ENCODE measurements around the gene STMN3.

The STMN3 gene

DNA sequence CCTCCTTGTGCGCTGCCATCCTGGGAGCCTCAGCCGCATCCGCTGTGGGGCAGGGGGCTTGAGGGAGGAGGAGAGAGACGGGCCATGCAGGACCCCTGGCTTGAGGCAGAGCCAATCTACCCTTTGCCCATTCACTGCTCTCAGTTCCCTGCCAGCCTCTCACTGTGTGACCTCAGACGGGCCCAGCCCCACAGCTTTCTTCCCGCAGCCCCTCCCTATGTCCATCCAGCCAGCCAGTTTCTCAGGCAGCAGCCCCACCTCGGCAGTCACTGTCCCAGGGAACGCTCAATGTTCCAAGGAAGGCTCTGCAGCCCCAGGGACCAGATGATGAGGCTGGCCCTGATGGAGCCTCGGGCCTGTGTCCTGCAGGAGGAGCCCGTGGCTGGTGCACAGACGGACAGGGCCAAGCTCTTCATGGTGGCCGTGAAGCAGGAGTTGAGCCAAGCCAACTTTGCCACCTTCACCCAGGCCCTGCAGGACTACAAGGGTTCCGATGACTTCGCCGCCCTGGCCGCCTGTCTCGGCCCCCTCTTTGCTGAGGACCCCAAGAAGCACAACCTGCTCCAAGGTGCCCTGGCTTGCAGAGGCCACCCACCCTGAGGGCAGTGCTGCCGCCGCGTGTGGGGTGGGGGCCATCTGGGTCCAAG is 39.3 kb upstream of the STMN3 start:
- no peak for DNase-seq (ENCODE audit: low read depth)

DNA sequence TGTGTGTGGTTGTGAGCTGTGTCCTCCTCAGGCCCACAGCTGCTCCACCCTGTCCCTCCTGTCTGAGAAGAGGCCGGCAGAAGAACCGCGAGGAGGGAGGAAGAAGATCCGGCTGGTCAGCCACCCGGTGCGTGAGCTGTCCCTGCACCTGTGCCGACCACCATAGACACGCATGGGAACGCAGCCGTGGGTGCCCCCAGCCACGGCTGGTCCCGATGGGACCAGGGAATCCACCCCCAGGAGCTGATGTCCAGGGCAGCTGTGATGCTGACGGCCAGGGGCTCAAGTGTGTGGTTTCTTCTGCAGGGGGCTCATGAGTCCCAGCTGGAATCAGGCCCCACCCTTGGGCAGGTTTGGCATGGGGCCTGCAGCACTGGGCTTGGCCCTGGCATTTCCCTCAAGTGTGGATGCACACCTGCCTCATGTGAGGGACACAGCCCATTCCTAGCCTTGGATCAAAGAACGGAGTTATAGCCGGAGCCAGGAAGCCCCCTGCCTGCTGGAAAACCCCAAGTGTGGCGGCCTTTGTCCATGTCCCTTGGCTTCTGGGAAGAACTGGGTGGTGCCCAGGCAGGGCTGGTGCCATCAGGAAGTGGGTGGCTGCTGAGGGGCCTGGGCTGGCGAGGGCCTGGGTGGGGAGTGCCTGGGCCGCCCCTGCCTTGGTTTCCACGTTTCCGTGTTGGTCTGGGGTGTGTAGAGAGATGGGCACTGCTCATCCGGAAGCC is 38.6 kb upstream of the STMN3 start:
- DNase-seq (ENCODE audit: low read depth), result no peak

DNA sequence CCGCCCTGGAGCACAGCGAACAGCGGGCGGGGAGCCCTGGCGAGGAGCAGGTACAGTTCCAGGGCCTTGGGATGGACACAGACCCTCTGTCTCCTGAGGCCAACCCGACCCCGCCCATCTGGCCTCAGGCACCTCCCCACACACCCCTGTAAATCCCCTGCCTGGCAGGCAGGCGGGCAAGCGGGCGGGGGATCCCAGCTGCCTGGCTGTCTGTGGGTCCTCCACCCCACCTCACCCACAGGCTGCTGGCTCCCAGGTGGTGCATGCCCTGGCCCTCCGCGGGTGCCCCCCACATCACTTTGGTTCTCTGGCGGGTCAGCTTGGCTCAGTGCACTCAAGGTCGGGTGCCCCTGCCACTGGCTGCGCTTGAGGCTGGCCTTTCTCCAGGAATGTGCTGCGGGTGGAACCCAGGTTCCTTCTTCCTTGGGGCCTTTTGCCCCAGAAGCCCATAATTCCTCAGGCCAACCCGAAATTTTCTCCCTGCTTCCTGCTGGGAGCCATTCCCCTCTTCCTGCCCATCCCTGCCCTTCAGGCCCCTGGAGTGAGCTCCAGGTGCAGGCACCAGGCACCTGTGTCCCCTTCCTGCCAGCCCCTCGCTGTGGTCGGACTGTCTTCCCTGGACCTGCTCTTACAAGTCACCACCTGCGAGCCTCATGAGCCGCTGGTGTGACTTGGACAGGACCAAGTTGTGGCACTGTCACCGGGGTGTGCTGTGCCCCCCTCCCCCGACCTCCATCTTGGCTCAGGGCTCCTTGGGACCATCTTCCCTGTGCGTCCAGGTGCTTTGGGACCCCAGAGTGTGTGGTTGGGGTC is 37.9 kb upstream of the STMN3 start:
- no peak for DNase-seq (ENCODE audit: low read depth)

DNA sequence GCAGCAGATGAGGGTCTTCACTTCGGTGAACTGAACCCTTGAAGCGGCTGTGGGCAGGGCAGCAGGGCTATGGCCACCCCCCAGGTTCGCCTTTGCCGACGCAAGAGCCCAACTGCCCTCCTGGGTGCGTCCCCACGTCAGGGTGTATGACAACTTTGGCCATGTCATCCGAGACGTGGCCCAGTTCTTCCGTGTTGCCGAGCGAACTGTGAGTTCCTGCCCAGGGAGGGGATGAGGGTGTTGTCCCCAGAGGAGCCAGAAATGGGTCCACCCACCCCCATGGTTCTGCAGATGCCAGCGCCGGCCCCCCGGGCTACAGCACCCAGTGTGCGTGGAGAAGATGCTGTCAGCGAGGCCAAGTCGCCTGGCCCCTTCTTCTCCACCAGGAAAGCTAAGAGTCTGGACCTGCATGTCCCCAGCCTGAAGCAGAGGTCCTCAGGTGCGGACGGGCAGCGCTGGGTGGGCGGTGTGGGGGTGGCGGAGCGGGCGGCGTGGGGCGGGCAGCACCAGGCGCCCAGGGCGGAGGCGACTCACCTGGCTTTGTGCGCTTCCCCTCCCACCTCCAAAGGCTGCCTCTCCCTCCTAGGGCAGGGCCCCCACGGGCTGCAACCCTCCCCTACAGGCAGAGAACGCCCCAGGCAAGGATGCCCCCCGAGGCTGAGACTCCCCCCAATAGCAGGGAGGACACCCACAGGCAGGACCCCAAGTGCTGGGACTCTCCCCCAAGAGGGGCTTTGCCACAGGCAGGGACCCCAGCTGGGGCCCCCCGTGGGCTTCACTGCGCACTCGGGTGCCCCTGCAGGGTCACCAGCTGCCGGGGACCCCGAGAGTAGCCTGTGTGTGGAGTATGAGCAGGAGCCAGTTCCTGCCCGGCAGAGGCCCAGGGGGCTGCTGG is 37.0 kb upstream of the STMN3 start:
- no peak for DNase-seq (ENCODE audit: low read depth)

DNA sequence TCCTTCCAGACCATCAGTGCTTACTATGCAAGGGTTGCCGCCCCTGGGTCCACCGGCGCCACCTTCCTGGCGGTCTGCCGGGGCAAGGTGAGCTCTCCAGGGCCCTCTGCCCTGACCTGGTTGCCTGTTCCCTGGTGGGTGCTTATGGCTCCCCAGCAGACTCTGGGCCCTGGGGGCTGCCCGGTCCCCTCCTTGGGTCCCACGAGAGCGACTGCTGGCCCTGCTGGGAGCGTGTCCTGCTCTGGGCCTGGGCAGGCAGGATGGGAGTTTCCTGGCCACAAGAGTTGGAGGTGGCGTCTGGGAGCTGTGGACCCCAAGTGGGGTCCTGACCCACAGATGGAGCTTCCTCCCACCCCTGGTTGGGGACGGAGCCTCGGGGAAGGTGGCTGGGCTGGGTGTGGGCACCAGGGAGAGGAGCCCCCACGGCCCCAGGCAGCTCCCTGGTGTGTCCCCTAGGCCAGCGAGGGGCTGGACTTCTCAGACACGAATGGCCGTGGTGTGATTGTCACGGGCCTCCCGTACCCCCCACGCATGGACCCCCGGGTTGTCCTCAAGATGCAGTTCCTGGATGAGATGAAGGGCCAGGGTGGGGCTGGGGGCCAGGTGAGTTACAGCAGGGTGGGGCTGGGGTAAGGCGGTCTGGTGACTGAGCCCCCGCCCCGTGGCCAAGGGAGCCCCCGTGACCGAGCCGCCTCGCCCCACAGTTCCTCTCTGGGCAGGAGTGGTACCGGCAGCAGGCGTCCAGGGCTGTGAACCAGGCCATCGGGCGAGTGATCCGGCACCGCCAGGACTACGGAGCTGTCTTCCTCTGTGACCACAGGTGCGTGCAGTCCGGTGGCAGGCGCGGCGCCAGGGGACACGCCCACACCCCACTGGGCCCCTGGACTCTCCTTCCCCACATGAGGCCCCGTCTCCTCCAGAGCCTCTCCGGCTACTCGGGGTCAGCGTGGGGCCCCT is 36.1 kb upstream of the STMN3 start:
- DNase-seq (ENCODE audit: low read depth), result no peak

DNA sequence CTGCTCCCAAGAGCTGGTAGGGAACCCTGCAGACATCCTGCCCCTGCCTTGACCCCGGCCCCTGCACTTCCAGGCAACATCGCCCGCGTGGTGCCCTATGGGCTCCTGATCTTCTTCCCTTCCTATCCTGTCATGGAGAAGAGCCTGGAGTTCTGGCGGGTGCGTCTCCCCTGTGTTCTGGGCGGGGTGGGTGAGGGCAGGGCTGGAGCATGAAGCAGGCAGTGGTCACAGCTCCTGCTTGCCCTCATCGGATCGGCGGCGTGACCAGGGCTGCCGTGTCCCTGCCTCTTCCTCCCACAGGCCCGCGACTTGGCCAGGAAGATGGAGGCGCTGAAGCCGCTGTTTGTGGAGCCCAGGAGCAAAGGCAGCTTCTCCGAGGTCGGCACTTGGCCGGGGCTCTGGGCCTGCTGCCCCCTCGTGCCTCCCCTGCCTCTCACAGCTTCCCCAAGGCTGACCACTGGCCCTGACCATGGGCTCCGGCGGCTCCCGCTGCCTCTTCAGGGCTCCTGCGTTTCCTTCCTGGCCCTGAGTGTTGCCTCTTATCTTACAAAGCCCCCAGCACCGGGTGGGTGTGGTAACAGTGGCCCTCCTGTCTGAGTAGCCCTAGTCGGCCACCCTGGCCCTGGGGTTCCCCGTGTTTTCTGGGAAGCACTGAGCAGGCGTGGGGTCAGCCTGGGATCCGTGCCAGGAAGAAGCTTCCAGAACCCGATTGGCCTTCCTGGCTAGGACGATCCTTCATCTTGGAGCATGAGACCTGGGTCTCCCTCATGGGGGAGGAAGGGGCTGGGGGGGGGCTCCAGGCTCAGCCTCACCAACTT is 35.2 kb upstream of the STMN3 start:
- no peak for DNase-seq (ENCODE audit: low read depth)

DNA sequence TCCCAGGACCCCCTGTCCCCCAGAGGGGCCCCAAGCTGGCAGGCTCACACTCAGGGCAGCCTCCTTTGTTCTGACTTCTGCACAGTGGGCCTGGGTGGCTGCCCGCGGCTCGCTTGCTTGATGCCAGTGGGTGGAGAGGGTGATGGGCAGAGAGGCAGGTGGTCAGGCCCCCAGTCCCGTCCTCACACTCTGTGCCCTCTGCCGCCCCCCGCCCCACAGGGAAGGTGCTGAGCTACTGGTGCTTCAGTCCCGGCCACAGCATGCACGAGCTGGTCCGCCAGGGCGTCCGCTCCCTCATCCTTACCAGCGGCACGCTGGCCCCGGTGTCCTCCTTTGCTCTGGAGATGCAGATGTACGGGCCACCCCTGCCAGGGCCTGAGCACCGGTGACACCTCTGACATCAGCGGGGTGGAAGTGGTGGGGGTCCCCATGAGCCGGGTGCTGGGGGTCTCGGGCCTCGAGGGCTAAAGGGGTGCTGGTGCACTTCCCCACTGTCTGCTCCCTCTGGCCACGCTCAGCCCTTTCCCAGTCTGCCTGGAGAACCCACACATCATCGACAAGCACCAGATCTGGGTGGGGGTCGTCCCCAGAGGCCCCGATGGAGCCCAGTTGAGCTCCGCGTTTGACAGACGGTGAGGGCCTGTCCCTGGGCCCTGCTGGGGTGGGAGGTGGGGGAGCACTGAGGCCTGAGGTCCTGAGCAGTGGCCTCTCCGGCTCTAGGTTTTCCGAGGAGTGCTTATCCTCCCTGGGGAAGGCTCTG is 34.4 kb upstream of the STMN3 start:
- DNase-seq (ENCODE audit: low read depth), result no peak

DNA sequence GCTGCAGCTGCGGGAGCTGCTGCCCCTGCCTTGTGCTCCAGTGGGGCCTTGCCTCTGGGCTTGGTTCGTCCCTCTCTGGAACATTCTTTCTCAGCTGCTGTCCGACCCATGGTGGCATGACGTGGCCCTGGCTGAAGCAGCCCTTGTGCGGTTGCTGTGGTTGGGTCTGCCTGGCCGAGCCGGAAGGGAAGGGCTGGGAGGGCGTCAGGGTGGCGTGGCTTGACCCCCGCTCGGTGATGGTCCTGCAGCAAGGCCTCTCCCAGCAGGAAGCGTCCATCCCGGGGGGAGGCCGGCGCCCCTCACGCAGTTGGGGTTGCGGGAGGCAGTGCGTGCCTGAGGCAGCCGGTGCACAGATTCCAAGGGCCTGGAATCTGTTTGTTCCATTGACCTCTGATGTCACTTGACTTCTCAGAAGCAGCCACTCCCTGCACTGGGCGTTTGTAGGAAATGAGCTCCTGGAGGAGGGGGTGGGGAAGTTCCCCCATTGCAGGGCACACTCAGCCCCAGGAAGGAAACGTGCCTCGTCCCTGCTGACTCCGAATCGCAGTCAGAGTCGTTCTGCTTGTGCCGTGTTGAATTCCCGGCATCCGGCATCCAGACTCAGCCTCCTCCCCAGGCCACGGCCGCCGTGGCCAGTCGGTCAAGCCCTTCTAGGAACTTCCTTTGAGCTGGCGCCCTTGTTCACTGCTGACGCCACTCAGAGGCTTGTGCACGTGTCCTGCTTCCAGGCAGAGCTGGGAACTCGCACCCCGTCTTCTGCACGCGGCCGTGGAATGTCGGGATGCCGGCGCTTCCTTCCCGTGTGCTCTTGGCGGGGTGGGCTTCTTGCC is 33.5 kb upstream of the STMN3 start:
- no peak for DNase-seq (ENCODE audit: low read depth)

DNA sequence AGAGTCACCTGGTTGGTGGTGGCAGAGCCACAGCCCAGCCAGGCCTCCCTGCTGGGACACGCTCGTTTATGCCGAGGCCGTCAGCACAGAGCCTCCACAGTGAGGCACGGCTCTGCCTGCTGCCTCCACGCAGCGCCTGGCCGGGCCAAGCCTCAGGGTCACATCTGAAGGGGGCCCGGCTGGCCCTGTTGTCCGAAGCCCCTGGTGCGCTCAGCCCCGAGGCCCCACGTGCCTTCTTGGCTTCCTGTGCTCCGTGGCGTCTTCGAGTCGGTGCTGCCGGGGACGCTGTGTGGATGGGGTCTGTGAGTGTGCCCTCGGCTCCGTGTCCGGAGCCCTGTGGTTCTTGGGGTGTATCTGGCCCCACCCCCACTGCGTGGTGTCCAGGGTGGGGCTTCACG is 32.9 kb upstream of the STMN3 start:
- no peak for DNase-seq (ENCODE audit: low read depth)

DNA sequence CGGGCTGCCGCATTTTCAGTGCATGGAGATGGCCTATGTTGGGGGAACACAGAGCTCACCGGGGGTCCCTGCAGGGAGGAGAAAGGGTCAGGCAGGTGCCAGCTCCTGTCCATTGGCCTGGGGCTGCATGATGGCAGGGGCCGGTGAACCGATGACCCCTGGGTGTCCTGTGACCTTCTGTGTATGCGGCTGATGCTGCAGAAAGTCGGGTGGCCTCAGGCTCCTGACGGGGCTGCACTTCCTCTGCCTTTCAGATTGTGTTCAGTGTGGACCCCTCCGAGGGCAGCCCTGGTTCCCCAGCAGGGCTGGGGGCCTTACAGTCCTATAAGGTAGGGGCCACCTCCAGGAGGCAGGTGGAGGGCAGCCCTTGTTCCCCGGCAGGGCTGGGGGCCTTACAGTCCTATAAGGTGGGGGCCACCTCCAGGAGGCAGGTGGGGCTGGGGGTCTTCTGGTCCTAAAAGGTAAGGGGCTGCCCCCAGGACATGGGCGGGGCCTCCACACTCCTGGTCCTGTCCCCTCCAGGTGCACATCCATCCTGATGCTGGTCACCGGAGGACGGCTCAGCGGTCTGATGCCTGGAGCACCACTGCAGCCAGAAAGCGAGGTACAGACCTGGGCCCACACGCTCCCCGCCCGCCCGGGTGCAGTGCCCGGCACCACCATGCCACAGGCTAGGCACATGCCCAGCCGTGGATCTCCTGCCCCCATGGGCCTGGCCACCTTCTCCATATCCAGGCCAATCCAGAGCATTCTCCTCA is 32.2 kb upstream of the STMN3 start:
- no peak for DNase-seq (ENCODE audit: low read depth)

DNA sequence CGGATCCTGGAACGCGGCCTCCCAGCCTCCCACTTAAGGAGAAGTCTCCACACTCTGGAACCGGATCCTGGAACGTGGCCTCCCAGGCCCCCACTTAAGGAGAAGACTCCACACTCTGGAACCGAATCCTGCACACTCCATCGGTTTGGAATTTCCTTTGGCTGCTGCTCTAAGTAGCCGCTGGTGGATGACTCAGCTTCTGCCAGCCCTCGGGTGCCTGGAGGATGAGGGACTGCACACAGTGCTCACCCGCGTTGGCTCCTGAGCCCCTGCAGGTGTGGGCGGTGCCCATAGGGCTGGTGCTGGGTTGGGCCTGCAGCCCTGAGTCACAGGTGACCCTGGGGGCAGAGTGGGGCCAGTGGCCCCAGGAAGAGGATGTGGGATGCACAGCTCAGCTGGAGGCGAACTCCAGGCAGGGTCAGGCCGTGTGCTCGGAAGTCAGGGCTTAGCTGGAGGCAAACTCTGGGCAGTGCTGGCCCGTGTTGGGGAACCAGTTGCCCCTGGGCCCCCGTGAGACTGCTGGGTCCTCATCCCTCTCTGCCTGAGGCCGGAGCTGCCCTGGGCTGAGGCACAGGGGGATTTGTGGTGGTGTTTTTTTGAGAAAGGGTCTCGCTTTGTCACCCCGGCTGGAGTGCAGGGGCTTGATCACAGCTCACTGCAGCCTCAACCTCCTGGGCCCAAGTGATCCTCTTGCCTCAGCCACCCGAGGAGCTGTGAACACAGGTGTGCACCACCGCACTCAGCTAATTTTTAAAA is 29.3 kb upstream of the STMN3 start:
- DNase-seq (ENCODE audit: low read depth), result no peak

DNA sequence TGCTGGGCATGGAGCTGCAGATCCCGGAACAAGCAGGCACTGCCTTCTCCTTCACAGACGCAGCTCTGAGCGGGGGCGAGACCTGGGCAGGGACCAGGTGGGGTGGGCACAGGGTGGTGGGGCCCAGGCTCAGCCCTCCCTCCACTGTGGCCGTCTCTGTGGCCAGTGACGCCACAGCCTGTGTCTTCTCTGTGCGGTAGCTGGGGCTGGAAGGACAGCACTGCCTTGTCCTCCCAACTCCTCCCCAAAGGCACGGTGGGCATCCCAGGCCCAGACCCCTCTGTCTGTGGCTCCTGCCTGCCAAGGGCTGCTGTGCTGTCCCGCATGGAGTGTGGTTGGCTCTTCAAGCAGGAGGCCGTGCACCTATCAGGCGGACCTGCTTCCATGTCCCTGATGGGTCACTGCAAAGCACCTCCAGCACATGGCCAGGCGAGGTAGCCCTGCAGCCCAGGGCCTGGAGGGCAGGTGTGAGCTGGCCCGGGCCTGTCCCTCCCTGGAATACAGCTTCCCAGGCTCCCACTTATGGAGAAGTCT is 28.5 kb upstream of the STMN3 start:
- no peak for DNase-seq (ENCODE audit: low read depth)

DNA sequence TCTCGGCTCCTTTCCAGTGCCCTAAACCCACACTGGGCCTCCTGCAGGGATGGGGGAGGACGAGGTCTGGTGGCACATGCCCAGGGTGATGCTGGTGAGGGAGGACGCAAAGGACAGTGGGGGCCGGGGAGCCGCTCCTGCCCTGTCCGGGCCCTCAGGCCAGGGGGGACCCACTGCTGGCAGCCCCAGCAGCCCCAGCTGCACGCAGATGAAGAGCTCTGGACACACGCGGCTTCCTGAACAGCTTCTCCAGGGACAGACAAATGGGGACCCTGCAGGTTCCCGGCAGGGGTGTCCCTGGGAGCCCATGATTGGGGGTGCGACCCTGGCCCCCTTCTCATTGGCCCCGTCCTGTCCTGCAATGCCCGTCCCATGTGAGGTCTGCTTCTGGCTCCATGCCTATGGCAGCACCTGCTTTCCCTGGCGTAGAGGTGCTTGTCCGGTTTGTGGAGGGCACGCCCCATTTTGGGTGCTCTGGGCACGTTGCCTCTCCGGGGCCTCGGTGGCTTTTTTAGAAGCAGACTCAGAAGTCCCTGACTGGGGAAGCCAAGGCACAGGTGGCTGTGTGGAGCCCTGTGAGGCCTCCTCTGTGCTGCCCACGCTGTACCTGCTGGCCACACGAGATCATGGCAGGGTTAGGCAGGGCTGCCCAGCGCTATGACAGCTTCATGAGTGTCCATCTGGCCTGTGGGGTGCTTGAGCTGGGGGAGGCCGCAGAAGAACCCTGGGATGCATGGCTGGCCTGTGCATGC is 27.8 kb upstream of the STMN3 start:
- no peak for DNase-seq (ENCODE audit: low read depth)

DNA sequence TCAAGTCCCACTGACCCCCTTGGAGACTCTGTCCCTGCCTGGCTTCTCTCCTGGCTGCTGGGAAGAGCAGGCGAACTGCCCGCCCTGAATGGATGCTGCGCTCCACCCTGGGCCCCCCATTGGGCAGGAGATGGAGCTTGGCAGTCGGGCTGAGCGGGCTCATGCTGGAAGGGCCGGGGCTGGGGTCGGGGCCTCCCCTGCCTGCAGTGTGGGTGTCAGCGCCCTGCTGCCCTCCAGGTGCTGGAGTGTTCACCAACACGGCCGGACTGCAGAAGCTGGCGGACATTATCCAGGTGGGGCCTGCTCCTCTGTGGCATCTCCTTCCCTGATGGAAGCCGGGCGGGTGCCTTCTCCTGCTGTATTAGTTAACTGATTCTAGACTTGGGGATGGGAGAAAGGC is 27.2 kb upstream of the STMN3 start:
- no peak for DNase-seq (ENCODE audit: low read depth)

DNA sequence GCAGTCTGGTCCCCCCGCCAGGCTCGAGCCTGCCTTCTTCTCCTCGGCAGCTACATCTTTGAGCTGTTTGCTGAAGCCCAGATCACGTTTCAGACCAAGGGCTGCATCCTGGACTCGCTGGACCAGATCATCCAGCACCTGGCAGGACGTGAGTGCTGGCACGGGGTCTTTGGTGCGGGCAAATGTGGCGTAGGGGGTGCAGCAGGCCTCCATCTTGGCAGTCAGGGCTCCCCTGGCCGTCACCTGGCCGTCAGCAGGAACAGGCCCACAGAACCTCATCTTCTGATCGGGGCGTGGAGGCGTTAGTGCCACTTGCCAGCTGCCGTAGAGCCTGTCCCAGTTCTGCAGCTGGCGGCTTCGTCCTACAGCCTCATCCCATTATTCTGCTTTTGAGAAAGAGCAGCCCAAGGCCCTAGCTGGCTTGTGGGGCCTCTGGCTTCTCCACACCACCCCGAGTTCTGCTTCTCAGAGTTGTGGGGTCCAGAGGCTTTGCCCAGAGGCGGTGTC is 26.6 kb upstream of the STMN3 start:
- no peak for DNase-seq (ENCODE audit: low read depth)
